ENCODE results near the gene S100A14.

S100A14 gene

DNA sequence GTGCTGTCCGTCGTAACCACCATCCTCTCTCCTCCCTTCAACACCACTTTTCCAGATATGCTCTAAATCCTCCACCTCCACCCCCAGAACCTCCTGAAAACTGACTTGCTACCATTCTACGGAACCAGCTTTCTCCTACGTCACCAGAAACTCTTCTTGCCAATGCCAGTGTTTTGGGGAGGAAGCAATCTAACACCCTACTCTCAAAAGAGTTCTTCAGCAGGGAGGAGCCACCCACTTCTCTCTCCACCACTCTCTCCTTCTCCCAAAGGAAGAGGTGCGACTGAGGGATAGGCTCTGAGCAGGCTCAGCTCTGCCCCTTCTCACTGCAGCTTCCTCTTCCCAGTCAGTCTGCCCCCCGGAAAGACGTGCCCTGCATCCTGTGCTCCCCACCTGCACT is 44.4 kb downstream of the S100A14 start:
- no peak for DNase-seq (ENCODE audit: low read depth)
- no peak for TF ChIP-seq CTCF (conservative IDR thresholded peaks at IDR 0.05; ENCODE audit: low read depth, low read length)

DNA sequence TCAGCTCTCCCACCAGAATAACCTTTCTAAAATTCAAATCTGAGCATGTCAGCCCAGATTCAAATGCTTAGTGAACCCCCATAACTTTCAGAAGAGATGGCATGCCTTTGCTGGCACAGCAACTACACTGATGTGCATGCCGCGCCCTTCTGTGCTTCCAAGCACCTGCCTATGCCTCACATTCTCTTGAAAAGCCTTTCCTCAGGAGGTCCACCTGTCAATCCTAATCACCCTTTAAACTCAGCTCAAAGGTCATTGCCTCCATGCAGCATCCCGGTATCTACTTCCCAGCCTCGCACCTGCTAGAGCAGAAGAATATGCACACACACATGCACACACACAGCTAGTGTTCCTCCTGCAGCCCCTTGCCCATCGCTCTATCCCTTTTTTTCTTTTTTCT is 45.3 kb downstream of the S100A14 start:
- no peak for DNase-seq (ENCODE audit: low read depth)
- no peak for TF ChIP-seq CTCF (conservative IDR thresholded peaks at IDR 0.05; ENCODE audit: low read depth, low read length)
- H3K4me3 ChIP-seq (ENCODE audit: low read length): no peak overlapping the region

More for the DNA sequence above, 44.4 kb downstream of the S100A14 start:
- no peak overlapping the region for H3K4me3 ChIP-seq (ENCODE audit: low read length)

DNA sequence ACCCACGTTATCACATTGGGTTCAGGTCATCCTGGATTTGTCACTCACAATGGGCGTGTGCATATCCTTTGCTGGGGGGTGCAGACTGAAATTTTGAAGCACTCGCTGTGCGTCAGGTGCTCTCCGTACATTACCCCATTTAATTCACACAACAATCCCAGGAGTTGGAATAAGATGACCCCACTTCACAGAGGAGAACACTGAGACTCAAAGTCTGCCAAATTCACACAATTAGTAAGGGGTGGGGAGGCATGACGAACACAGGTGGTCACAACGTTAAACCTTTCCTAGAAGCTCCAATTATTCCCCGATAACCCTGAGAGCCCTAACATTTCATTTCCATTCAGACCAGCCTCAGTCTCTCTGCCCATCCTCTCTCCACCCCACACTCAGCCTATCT is 46.7 kb downstream of the S100A14 start:
- H3K4me3 ChIP-seq (ENCODE audit: low read length): no peak overlapping the region
- DNase-seq (ENCODE audit: low read depth): no peak
- no peak for TF ChIP-seq CTCF (conservative IDR thresholded peaks at IDR 0.05; ENCODE audit: low read depth, low read length)

DNA sequence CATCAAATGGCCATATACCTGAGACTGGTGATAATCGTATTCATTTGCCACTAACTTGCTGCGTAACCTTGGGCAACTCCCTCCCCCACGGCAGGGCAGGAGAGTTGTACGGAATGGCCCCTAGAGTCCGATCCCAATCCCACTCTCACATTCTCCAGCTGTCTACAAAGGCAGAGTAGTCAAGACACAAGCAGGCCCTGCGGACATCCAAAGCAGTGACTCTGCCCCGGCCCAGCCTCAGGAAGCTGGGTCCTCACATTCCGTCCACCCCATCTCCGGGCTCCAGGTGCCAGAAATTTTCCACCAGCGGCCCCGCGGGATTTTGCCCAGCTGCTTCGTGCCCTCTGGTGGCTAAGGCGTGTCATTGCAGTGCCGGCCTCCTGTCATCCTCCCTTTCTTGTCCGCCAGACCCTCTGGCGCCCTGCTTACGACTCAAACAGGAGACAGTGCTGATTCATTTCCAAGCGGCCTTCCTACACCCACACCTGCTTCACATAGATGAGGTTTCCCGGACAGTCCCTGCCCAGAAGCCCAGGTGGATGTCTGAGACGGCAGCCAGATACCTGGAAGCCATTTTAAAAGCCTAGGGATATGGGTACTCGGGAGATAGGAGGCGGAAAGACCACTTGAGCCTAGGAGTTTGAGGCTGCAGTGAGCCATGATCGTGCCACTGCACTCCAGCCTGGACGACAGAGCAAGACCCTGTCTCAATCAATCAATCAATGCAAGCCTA is 47.6 kb downstream of the S100A14 start:
- TF ChIP-seq CTCF (conservative IDR thresholded peaks at IDR 0.05; ENCODE audit: low read depth, low read length): peak; percentile 98
- no peak for DNase-seq (ENCODE audit: low read depth)

GRCh38 chr1:153567621-153568366 is 48.3 kb downstream of the S100A14 start:
- no peak for TF ChIP-seq CTCF (conservative IDR thresholded peaks at IDR 0.05; ENCODE audit: low read depth, low read length)
- no peak overlapping the region for H3K4me3 ChIP-seq (ENCODE audit: low read length)
- DNase-seq (ENCODE audit: low read depth): no peak

More for the DNA sequence above, 47.6 kb downstream of the S100A14 start:
- H3K4me3 ChIP-seq (ENCODE audit: low read length): peak overlapping the region; percentile 24

GRCh38 chr1:153566414-153567371 is 49.4 kb downstream of the S100A14 start:
- TF ChIP-seq CTCF (conservative IDR thresholded peaks at IDR 0.05; ENCODE audit: low read depth, low read length): no peak
- DNase-seq (ENCODE audit: low read depth): peak; percentile 98
- H3K4me3 ChIP-seq (ENCODE audit: low read length): no peak overlapping the region
